Activated CD8-positive, alpha-beta memory T cell treated with anti-CD3 and anti-CD28 coated beads, Interleukin-2, amount 50 U/mL, for 48 hours (primary cell): ENCODE measurements around the gene MAP7.
"Not testable (repeated sequence)": the region's sequence is repeated elsewhere in the genome, so short reads cannot be mapped to it uniquely, and the experiment has no call there.

ENCODE experiments used
- DNase-seq: peaks from one replicate; pipeline ENCODE4 v3.0.0-alpha.2; 2020

MAP7 gene

GRCh38 chr6:136501514-136501913 lies 48.7 kb downstream of the MAP7 start:
- DNase-seq = no peak

DNA sequence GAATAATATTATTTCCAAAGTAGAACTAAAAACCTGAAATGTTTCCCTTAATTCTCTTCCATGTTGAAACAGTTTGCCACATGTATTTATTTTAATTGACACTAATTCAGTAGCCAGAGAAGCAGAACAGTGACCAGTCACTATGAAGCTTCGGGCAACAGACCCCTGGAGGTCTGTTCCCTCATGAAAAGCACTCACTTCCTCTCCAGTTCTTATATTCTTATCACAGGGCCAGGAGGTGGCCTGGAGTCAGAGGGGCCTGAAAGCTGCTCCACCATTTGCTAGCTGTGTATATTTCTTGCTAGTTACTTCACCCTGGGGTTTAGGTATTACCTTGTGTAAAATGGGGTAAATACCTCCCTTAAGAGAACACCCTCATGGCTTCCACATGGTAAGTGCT lies 49.1 kb downstream of the MAP7 start:
- no peak for DNase-seq

GRCh38 chr6:136500414-136500813 lies 49.8 kb downstream of the MAP7 start:
- DNase-seq = no peak

- no peak for DNase-seq
Measured at GRCh38 chr6:136499370-136499769, 50.9 kb downstream of the MAP7 start.

DNA sequence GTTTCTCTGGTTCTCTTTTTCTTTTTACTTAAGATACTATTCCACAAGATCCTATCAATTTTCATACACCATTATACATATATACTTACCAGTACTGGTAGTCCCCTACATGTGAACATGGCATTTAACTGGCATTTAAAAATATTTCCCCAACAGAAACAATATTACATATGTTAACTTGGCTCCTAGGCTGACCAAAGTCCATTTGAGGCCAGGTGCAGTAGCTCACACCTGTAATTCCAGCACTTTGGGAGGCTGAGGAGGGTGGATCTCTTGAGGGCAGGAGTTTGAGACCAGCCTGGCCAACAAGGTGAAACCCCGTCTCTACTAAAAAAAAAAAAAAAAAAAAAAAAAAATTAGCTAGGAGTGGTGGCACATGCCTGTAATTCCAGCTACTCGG lies 53.8 kb downstream of the MAP7 start:
- DNase-seq = not testable (repeated sequence)

DNA sequence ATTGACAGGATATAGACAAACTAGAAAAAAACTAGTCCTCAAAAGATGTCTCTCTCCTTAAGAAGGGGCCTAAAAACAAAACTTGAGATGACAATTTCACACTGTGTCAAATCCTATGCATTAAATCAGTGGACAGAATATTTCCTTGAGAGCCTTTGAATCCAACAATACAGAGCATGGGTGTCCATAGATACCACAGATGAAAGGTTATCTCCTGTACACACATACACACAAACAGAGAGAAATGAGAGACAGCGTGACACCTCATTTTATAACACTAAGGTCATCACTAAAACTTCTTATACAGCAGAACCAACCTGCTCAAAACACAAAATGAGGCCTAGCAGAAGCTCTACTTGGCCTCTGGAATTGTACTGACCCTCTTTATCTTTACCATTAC lies 55.5 kb downstream of the MAP7 start:
- no peak for DNase-seq

DNA sequence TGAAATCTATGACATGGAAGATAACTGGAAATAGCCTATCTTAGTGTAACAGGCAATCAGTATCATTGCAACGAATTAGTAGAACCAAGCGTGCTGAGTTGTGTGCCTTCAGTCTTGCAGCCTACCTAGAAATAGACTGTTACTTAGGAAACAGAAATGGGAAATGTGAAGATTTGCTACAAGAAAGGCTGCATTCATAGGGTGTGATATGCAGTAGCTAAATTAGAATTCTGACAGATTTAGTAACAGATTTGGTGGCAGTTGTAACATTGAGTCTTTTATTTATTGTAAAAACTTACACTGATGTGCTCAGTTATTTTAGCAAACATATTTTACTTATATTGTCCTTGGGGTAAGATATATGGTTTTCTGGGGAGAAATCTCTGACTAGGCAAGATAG lies 56.2 kb downstream of the MAP7 start:
- no peak for DNase-seq

DNA sequence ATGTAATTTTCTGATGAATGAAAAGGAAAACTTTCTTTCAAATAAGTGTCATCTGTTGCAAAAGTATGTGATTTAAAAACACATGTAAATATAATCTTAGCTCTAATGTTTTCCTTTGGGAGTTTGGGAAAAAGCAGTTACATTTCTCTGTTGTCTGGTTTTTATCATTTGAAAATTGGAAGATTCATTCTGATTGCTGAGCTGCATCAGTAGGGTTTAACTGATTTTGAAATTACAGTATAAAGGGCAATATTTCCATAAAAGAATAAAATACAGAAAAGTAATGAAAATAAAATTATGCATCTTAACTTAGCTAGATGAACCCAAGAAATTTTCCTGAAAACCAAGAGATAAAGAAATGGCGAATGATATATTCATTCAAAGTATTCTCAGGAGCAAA lies 57.8 kb downstream of the MAP7 start:
- DNase-seq = no peak

GRCh38 chr6:136491754-136492153 lies 58.5 kb downstream of the MAP7 start:
- no peak for DNase-seq

DNA sequence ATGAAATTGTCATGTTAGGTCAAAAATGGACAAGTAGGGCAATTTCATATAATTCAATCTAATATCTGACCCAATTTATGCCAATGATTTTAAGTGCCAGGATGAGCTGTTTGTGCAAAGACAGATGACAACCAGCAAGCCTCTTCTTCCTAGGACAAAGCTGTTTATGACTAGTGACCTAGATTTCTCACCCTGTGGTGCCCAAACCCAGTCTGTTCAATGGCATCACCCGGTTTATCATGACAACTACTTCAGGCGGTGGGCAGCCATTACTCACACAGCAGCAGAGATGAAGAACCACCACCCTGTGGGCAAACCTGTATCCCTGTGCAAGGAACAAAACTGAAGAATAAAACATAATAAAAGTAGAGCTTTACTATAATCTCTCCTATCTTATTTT lies 59.0 kb downstream of the MAP7 start:
- DNase-seq = no peak

DNA sequence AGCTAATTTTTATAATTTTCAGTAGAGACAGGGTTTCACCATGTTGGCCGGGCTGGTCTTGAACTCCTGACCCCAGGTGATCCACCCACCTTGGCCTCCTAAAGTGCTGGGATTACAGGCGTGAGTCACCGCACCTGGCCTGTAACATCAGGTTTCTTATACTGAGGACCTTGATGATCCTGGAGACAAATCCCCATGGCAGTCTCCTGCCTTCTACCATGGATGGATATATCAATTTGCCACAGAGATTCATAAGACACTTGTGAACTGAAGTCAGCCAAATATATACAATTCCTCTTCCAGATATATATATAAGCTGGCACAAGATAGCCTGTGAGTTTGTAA lies 60.6 kb downstream of the MAP7 start:
- not testable (repeated sequence) for DNase-seq

DNA sequence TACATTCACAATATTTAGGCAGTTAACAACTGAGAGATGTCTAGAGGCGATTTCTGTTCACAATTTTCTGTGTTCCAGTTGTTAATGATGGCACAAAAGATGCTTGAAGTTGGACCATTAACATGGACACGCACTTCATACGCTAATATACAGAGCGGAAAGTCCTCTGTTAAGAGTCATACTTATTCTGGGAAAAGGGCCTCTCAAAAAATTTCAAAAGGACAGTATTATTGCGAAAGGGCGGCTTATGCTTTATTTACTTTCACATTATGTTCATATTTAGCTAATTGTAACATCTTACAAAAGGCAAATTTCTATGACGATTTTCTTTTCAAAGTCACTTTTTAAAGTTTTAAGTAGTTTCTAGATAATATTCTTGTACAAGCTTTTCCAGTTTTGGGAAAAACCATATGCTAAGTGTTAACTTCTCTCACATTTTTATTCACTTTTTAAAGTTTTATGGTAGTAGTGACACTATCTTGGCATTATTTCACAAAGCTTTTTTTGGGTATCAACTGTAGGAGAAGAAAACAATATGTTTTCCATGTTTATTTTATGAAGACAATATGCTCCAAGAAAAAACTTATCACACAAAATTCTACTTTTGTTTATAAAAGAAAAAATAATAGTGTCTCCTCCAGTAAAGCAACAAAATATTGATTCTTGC lies 62.3 kb downstream of the MAP7 start:
- DNase-seq = no peak

DNA sequence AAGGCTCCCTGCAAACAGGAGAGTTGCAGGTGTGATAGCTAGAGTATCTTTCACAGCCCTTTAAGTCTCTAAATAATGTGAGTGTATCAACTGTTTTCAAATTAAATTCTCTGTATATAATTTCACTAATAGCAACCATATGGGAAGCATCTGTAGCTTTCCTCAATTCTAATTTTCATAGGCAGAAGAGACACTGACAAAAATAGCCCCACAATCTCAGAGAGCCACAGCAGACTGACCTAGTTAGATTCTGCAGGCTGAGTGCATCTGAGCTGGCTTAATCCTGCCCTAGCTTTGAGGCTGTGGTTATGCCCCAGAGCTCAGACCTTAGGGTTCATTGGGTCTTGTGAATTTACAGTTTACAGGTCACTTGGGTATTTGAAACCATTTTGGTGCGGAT lies 63.9 kb downstream of the MAP7 start:
- DNase-seq = no peak

DNA sequence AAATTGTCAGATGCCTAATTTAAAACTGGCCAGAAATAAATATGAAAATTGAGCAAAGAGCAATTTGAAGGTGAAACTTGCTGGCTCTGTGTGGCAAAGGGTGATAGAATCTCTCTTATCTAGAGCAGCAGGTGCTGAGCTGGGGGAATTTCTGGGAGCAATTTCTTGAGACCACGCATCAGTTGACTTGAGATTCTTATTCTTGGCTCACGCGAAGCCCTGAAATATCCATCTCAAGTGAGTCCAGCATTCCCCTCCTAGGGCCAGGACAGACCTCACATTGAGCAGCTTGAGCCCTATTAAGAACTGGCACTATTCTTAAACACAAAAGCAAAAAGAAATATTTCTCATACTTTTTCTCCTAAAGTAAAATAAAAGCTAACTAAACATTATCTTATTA lies 66.3 kb downstream of the MAP7 start:
- no peak for DNase-seq

- DNase-seq = not testable (repeated sequence)
Measured at GRCh38 chr6:136483005-136483404, 67.2 kb downstream of the MAP7 start.

DNA sequence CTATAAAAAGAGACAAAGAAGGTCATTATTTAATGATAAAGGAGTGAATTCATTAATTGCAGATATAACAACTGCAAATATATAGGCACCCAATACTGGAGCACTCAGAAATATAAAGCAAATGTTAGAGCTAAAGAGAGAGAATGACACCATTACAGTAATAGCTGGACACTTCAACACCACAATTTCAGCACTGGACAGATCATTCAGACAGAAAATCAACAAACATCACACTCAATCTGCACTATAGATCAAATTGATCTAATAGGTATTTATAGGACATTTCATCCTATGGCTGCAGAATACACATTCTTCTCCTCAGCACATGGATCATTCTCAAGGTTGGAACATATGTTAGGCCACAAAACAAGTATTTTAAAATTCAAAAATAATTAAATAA lies 72.7 kb downstream of the MAP7 start:
- DNase-seq = no peak

- no peak for DNase-seq
Measured at GRCh38 chr6:136475686-136476085, 74.5 kb downstream of the MAP7 start.

GRCh38 chr6:136474241-136474640 lies 76.0 kb downstream of the MAP7 start:
- no peak for DNase-seq

DNA sequence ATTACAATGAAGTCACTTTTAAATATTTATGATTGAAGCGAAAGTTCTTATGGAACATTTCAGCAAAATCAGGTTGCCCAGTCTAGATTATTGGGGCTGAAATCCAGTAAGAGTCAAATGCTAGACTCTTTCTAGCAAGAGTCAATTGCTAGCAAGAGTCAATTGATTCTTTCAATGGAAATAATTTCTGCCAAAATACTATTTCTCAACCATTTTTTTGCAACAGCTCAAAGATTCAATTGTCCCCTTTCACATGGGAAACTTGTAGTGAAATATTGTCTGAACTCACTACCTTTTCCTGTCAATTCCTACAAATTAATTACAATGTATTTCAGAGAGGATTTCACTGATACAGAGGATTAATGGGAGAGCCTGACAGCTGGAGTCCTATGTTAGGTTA lies 78.3 kb downstream of the MAP7 start:
- no peak for DNase-seq

- DNase-seq = no peak
Measured at GRCh38 chr6:136471372-136471771, 78.8 kb downstream of the MAP7 start.

DNA sequence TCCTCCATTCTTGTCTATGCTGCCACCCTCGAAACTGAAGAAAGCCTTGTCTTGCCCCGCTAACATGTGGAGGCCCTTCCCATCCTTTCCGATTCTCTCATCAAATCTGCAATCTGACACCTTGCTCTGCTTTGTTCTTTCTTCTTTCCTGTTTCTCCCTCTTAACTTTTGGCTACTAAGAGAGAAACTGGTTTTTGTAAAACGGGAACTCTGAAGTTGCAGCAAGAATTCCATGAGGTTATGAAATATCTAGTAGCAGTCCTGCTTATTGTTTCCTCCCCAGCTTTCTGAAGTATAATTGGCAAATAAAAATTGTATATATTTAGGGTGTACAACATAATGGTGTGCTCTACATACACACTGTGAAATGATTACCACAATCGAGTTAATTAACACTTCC lies 80.2 kb downstream of the MAP7 start:
- no peak for DNase-seq

GRCh38 chr6:136469154-136469553 lies 81.1 kb downstream of the MAP7 start:
- no peak for DNase-seq

GRCh38 chr6:136468711-136469110 lies 81.5 kb downstream of the MAP7 start:
- no peak for DNase-seq

DNA sequence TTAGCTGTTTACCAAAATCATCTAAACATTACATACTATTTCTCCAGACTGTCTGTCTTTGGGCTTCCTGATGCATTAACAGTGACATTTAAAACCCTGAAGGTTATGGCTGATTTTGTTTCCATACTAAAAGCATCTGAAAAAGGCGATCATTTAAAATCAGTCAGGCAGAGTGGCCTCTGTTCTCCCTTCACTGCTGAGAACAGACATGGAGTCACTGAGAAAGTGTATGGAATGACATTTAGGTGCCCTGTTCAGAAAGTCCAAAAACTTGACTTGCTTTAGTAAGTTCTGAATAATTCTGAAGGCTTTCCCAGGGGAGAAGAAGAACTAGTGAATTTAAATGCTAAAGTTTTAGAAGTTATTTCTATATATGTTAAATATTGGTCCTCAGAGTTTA lies 83.0 kb downstream of the MAP7 start:
- DNase-seq = no peak

DNA sequence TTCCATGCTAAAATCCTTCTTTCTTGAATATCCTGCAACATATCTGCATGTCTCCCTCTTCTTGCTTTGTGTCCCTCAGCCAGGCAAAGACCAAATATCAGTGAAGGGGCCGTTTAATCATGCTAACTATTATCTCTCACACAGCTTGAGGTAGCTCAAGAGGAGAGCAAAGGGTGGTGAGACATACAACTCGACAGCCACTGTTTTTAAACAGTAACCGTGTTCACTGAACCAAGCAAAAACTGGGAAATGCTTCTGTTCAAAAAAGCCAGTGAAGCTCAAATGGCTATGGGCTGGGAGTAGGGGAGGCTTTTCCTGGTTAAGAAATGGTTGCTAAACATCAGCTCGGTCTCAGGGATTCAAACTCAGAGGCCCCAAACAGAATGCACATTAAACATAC lies 83.4 kb downstream of the MAP7 start:
- no peak for DNase-seq

DNA sequence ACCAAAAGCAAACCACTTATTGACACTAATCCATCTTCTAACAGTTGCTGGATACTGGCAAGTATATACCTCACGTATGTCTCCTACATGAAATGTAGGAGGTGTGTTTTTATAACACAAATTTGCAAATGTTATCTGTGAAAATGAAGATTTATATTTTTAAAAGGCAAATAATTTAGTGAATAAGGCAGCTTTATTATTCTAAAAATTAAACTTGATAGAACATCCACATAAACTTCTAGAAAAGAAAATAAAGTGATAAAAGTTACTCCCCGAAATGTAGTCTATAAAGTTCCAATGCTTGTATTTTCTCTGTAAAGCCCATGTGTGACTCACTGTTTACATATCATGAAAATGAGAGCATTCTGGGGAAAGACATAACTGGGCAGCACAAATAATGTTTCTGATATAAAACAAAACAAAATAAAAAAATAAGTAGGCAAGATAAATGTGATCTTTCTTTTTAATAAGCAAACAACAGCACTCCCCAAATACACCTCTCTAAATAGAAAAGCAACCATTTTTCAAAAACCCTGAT lies 84.4 kb downstream of the MAP7 start:
- DNase-seq = no peak
